Left lung (tissue), 10 donors: ENCODE results near the gene KIF6. TPM values are rescaled to one million over a fixed set of nuclear protein-coding genes. Genes with fewer than 3 reads are reported as not detected.

Source experiments
- ATAC-seq: fragments of 200-7000 bp; cut with Tn5 transposase; one replicate; pipeline ENCODE4 v1.9.1; 2020; ENCODE audit warnings: moderate library complexity
- DNase-seq, 4 donors: peaks; one replicate each; pipeline ENCODE4 v3.0.0-alpha.2; 2013 to 2020
- H3K27ac ChIP-seq, 2 donors: fragments of 200-600 bp; sonication (generic) in 1 of 2; one replicate each; pipeline versions ENCODE4 v1.5.0 to v1.8.0; 2020 to 2021
- H3K27me3 ChIP-seq, 2 donors: fragments of 200-600 bp; sonication (generic) in 1 of 2; one replicate each; pipeline versions ENCODE4 v1.5.0 to v1.8.0; 2020 to 2021
- H3K36me3 ChIP-seq, 2 donors: fragments of 200-600 bp; sonication (generic) in 1 of 2; one replicate each; pipeline versions ENCODE4 v1.5.0 to v1.8.0; 2020 to 2021
- H3K4me1 ChIP-seq, 2 donors: fragments of 200-600 bp; one replicate each; pipeline ENCODE4 v1.8.0; 2021
- H3K4me3 ChIP-seq, 2 donors: fragments of 200-600 bp; sonication (generic) in 1 of 2; one replicate each; pipeline versions ENCODE4 v1.5.0 to v1.8.0; 2020 to 2021; ENCODE audit warnings: mild to moderate bottlenecking in 1 of 2
- H3K9me3 ChIP-seq, 2 donors: fragments of 200-600 bp; sonication (generic) in 1 of 2; one replicate each; pipeline versions ENCODE4 v1.5.0 to v1.8.0; 2020 to 2021
- intact Hi-C, 2 donors: fragments of 100-400 bp; cut with DNase I; formaldehyde crosslinking; loops; one replicate each; pipeline versions ENCODE4 v1.11.2 to v1.14.2; 2022
- polyA plus RNA-seq, 6 donors: library from polyadenylated mRNA; unstranded; fragments of 120-200 nt; gene quantifications; one replicate each; pipeline ENCODE4 v1.2.1, GENCODE V29; 2013; ENCODE audit not compliant: insufficient read length in 6 of 6
- total RNA-seq, 2 donors: library from RNA; stranded (reverse); fragmentation: NEBNext Ultra II Directional; extraction: Animal tissue kit (Norgen Biotek cat#: 25700); gene quantifications; one replicate each; pipeline ENCODE4 v1.2.1, GENCODE V29; 2021
- TF ChIP-seq, protein P1 (sequence below), 2 donors: fragments of 200-600 bp; sonication (generic) in 1 of 2; IDR thresholded peaks; one replicate each; pipeline versions ENCODE4 v1.5.0 to v1.8.0; 2021; ENCODE audit warnings: antibody characterized with exemption in 2 of 2
- donor health status: DM: no; HTN: yes; CAD: no.
- donor health status: DM: no; HTN: no; CAD: no.

KIF6 gene
- total and polyA plus RNA-seq, 8 donors: 0.93 to 4.4 (median 2.8) TPM

DNA sequence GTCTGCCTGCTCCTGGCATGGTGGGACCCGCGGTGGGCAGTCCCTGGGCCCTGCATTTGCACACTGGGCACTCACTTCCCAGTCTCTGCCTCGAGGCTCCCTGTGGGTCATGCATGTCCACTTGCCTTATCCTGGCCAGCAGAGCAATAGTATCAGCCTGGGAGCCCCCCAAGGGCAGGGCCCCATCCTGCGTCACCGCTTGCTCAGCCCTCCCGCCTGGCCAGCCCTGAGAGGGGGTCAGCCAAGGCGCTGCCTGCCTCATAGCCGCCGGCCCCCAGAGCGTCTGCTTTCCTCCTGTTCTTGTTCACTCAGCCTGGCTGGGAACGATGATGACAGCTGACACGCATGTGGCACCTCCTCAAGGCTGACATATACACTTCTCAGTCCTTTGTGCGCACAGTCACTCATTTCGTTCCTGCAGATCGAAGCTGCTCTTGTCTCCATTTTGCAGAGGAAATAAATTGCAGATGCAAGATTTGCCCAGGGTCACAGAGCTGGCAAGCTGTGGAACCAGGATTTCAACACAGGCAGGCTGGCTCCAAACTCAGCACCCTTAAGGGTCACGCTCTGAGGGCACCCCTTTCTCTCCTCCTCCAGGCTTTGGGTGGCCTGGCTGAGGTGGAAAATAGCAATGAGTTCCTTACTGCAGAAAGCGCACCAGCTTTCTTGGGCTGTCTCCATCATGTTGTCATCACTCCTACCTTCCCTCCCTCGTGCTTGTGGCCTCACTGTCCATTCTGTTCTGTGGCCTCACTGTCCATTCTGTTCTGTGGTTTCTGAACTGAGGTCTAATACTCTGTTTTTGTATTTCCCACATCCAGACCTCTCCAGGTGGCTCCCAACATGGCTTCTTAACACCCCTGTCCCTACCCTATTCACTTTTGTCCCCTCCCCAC lies 428.2 kb downstream of the KIF6 start:
- no peaks in the 10 kb centered on the region for H3K27me3 ChIP-seq
- intact Hi-C loops: no loop called here
- TF ChIP-seq, protein P1, sequence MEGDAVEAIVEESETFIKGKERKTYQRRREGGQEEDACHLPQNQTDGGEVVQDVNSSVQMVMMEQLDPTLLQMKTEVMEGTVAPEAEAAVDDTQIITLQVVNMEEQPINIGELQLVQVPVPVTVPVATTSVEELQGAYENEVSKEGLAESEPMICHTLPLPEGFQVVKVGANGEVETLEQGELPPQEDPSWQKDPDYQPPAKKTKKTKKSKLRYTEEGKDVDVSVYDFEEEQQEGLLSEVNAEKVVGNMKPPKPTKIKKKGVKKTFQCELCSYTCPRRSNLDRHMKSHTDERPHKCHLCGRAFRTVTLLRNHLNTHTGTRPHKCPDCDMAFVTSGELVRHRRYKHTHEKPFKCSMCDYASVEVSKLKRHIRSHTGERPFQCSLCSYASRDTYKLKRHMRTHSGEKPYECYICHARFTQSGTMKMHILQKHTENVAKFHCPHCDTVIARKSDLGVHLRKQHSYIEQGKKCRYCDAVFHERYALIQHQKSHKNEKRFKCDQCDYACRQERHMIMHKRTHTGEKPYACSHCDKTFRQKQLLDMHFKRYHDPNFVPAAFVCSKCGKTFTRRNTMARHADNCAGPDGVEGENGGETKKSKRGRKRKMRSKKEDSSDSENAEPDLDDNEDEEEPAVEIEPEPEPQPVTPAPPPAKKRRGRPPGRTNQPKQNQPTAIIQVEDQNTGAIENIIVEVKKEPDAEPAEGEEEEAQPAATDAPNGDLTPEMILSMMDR (IDR thresholded peaks at IDR 0.05): no peak
- peak in 1 of 4 donors; percentile 53 for DNase-seq
- H3K4me1 ChIP-seq: no peaks in the 10 kb centered on the region
- no peak overlapping the region for H3K4me3 ChIP-seq
- no peaks in the 10 kb centered on the region for H3K36me3 ChIP-seq
- H3K9me3 ChIP-seq: no peaks in the 10 kb centered on the region
- ATAC-seq: peak; percentile 53
- no peak overlapping the region for H3K27ac ChIP-seq

DNA sequence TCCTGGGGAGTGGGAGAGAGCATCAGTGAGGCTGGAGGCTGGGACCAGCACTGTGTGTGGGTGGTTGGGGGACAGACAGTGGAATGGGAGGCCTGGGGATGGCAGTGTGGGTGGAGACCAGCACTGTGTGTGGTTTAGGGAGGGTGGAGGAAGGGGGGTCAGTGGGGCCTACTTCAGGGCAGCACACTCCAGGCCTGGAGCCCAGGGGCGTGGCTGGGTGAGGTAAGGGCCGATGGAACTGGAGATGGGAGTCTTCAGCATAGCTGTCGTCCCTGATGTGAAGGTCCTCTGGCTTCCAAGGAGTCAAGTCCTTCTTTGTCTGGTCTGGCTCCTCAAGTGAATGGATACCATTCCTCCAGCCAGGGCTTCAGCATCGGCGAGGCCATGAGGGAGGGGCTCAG lies 429.6 kb downstream of the KIF6 start:
- peak; percentile 70 for ATAC-seq
- intact Hi-C loops: no loop called here

DNA sequence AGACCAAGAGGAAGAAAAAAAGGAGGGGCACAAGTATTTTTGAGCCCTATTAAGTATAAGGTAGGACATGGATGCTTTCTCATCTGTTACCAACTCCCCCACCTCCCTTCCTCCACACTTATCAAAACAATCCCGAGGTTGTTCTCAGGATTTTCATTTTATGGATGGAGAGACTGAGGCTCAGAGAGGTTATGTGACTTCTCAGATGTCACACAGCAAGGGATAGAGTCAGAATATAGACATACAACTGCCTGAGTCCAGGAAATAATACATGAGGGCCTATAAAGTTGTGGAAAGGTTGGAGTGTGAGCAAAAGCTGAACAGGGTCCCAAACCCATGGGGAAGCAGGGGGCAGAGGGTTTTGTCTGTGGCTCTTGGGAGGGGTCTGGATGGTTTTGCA lies 430.3 kb downstream of the KIF6 start:
- Histone ChIP-seq H3K27me3 (no peaks in the 10 kb centered on the region), H3K4me3 (no peak overlapping the region), H3K9me3 (no peaks in the 10 kb centered on the region), H3K4me1 (no peaks in the 10 kb centered on the region), H3K36me3 (no peaks in the 10 kb centered on the region), H3K27ac (no peak overlapping the region)
- TF ChIP-seq, protein P1 (IDR thresholded peaks at IDR 0.05): no peak
- ATAC-seq: no peak
- intact Hi-C loops: no loop called here
- no peak for DNase-seq

More for the DNA sequence above, 429.6 kb downstream of the KIF6 start:
- TF ChIP-seq, protein P1 (IDR thresholded peaks at IDR 0.05): no peak
- Histone ChIP-seq H3K36me3 (no peaks in the 10 kb centered on the region), H3K9me3 (no peaks in the 10 kb centered on the region), H3K27me3 (no peaks in the 10 kb centered on the region), H3K4me3 (no peak overlapping the region), H3K27ac (no peak overlapping the region), H3K4me1 (no peaks in the 10 kb centered on the region)
- DNase-seq: peak in 1 of 4 donors; percentile 18

DNA sequence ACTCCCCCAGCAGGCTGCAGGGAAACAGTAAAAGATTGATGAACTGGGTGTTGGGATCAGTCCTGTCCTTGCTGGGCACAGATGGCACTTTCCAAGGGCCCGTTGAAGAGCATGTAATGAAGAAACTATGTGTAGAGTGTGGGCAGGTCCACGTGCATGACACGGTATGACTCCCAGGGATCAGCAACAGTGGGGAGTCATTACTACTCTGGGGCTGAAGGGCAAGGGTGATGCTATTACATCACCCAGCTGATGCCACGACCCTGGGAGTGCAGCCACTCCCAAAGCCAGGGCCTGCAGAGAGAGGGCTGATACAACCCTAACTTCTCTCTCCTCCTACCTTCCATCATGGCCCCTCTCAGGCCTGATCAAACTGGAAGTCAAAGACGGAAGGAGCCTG lies 431.1 kb downstream of the KIF6 start:
- DNase-seq (no peak), ATAC-seq (no peak)
- no peaks in the 10 kb centered on the region for H3K36me3 ChIP-seq
- H3K27me3 ChIP-seq: no peaks in the 10 kb centered on the region
- TF ChIP-seq, protein P1 (IDR thresholded peaks at IDR 0.05): no peak
- H3K4me1 ChIP-seq: no peaks in the 10 kb centered on the region
- no peak overlapping the region for H3K4me3 ChIP-seq
- no peak overlapping the region for H3K27ac ChIP-seq
- intact Hi-C loops: no loop called here
- H3K9me3 ChIP-seq: no peaks in the 10 kb centered on the region

DNA sequence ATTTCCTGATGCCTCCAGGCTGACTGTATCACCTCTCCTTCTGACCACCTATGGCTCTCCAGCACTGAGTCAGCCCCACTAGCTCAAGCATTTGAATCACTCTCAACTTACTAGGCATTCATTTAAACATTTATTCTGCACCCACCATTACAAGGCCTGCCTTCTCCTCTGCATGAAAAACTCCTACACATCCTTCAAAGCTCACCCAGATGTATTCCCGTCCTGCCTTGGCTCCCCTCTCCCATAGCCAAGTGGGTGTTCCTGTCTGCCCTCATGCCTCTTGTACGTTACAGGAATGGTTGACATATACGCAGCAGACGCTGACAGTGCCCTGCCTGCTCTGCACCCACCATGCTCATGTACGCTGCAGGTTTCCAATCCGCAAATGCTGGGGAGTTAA lies 432.6 kb downstream of the KIF6 start:
- TF ChIP-seq, protein P1 (IDR thresholded peaks at IDR 0.05): no peak
- H3K36me3 ChIP-seq: no peaks in the 10 kb centered on the region
- H3K27me3 ChIP-seq: no peaks in the 10 kb centered on the region
- H3K4me1 ChIP-seq: no peaks in the 10 kb centered on the region
- intact Hi-C loops: no loop called here
- ATAC-seq (no peak), DNase-seq (no peak)
- H3K4me3 ChIP-seq: no peak overlapping the region
- no peak overlapping the region for H3K27ac ChIP-seq
- no peaks in the 10 kb centered on the region for H3K9me3 ChIP-seq
